Esophagus muscularis mucosa (tissue), 4 donors: Measurements from ENCODE around the gene IL10. TPM values are rescaled to one million over a fixed set of nuclear protein-coding genes. Genes with fewer than 3 reads are reported as not detected.

ENCODE experiments used
- DNase-seq: peaks from one replicate; pipeline ENCODE4 v3.0.0-alpha.2; 2017; ENCODE audit errors: extremely low spot score
- H3K27ac ChIP-seq, 4 donors: fragments of 200-600 bp; sonication (generic); replicated peaks in 1 of 4; 1 replicate in 3 of 4; 2 replicates in 1 of 4; pipeline ENCODE4 v1.5.1; 2016 to 2019; ENCODE audit warnings: mild to moderate bottlenecking in 1 of 4
- H3K27me3 ChIP-seq, 4 donors: fragments of 200-600 bp; sonication (generic); one replicate each; pipeline versions ENCODE4 v1.5.1 to v1.6.0; 2016 to 2019
- H3K36me3 ChIP-seq, 4 donors: fragments of 200-600 bp; sonication (generic); one replicate each; pipeline ENCODE4 v1.5.1; 2016 to 2019
- H3K4me1 ChIP-seq, 4 donors: fragments of 200-600 bp; sonication (generic); one replicate each; pipeline ENCODE4 v1.5.1; 2016 to 2019
- H3K4me3 ChIP-seq, 4 donors: fragments of 200-600 bp; sonication (generic); 1 replicate in 2 of 4; 2 replicates in 2 of 4; pipeline ENCODE4 v1.5.1; 2016 to 2019; ENCODE audit warnings: mild to moderate bottlenecking in 4 of 4, moderate library complexity in 1 of 4
- H3K9me3 ChIP-seq, 4 donors: fragments of 200-600 bp; sonication (generic); 1 replicate in 3 of 4; 2 replicates in 1 of 4; pipeline ENCODE4 v1.5.1; 2016 to 2019
- EP300 ChIP-seq: sonication (generic); formaldehyde crosslinking; IDR thresholded peaks from one replicate; pipeline ENCODE4 v1.6.1; 2017; ENCODE audit warnings: antibody characterized with exemption
- POLR2A ChIP-seq: fragments of 450-650 bp; IDR thresholded peaks from one replicate; pipeline ENCODE4 v1.6.1; 2017; ENCODE audit warnings: antibody characterized with exemption, moderate library complexity, mild to moderate bottlenecking, low read depth
- POLR2AphosphoS5 ChIP-seq, 2 donors: sonication (generic); formaldehyde crosslinking; IDR thresholded peaks; one replicate each; pipeline ENCODE4 v1.6.1; 2017; ENCODE audit warnings: antibody characterized with exemption in 2 of 2
- WGBS: methylation state at CpG from one replicate; pipeline ENCODE4 v1.1.5; 2018; 5-methylcytosine and 5-hydroxymethylcytosine counted together
- intact Hi-C: fragments of 100-400 bp; cut with DNase I; formaldehyde crosslinking; loops from one replicate; pipeline ENCODE4 v1.15.1; 2023
- total RNA-seq, 4 donors: library from RNA; depleted of rRNA; stranded (reverse); fragments of >200 nt; gene quantifications; one replicate each; pipeline versions ENCODE4 v1.1.0 to v1.2.1, GENCODE V29; 2016
- TF ChIP-seq, protein P1 (sequence below), 3 experiments: fragments of 200-600 bp in 2 of 3; fragments of 450-650 bp in 1 of 3; sonication (generic) in 2 of 3; IDR thresholded peaks; one replicate each; pipeline ENCODE4 v1.5.1; 2017 to 2019; ENCODE audit warnings: antibody characterized with exemption in 3 of 3, mild to moderate bottlenecking in 2 of 3, moderate library complexity in 1 of 3

The IL10 gene
- total RNA-seq, 4 donors from 2014 or later: 0.83 to 5.1 (median 3.5) TPM

GRCh38 chr1:206739411-206740076 is 32.8 kb downstream of the IL10 start:
- intact Hi-C loops: loop anchor here (10.0 kb wide), 1 partner anchor 335 kb away; no protein-coding TSS in a partner anchor
- H3K9me3 ChIP-seq: no peaks in the 10 kb centered on the region

DNA sequence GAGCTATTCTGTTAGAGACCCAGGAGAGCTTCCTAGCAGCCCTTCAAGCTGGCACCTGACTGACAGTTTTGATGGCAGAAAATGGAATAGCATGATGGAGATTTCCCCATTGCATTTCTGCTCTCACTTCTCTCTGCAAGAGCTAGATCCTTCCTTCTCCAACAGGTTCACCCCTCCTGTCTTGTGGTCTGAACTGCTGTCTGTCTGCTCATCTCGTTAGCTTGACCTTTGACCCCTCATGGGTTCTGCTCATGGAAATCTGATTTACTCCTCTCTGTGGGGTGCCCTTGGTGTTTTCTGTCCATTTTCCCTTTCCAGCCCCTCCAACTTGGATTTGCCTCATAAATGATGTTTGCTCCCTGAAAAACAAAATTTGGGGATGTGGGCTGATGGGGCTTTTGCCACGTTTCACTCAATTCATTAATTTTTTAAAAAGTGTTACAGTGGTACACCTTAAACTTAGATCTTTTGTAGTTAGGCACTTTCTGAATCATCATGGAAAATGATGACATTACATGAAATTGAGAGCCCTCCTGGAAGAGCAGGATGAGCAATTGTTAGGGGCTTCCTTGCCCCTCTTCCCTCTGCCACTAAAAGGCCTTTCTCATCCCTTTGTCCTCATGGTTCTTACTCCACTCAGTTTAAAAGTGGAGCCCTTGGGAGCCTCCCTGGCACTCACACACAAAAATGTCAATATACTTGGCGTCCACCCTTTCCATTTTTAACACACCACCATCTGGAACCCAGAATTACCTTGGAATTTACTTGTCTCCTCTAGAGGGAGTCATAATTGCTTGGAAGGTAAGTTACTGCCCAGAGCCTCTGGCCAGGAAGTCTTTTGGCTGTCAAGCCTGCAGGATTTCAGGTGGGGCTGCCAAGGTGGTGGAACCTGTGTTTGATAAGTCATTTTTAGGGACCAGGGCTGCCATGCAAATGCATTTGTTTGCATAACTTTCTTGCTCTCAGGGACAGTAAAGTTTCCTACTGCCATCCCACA is 33.6 kb downstream of the IL10 start:
- H3K27me3 ChIP-seq: no peaks in the 10 kb centered on the region
- no peak for DNase-seq
- 67% methylated on average over 3 of the region's 3 CpGs for WGBS
- no peak overlapping the region for H3K4me3 ChIP-seq
- TF ChIP-seq, protein P1, sequence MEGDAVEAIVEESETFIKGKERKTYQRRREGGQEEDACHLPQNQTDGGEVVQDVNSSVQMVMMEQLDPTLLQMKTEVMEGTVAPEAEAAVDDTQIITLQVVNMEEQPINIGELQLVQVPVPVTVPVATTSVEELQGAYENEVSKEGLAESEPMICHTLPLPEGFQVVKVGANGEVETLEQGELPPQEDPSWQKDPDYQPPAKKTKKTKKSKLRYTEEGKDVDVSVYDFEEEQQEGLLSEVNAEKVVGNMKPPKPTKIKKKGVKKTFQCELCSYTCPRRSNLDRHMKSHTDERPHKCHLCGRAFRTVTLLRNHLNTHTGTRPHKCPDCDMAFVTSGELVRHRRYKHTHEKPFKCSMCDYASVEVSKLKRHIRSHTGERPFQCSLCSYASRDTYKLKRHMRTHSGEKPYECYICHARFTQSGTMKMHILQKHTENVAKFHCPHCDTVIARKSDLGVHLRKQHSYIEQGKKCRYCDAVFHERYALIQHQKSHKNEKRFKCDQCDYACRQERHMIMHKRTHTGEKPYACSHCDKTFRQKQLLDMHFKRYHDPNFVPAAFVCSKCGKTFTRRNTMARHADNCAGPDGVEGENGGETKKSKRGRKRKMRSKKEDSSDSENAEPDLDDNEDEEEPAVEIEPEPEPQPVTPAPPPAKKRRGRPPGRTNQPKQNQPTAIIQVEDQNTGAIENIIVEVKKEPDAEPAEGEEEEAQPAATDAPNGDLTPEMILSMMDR (IDR thresholded peaks at IDR 0.05): peak in 1 of 3 experiments; percentile 24
- TF ChIP-seq POLR2AphosphoS5 (IDR thresholded peaks at IDR 0.05): no peak
- intact Hi-C loops: loop anchor here (10.0 kb wide), 1 partner anchor 336 kb away; no protein-coding TSS in a partner anchor
- no peaks in the 10 kb centered on the region for H3K9me3 ChIP-seq
- H3K4me1 ChIP-seq: peaks cover 19 to 41% (median 33%) of the 10 kb centered on the region in 4 donors
- no peak overlapping the region for H3K27ac ChIP-seq
- H3K36me3 ChIP-seq: peaks cover 8 to 24% (median 20%) of the 10 kb centered on the region in 4 donors

More at GRCh38 chr1:206739411-206740076, 32.8 kb downstream of the IL10 start:
- TF ChIP-seq POLR2AphosphoS5 (IDR thresholded peaks at IDR 0.05) (peak in 1 of 2 donors; percentile 9), EP300 (no peak)
- DNase-seq: no peak
- WGBS: 44% methylated on average over 5 of the region's 5 CpGs
- H3K36me3 ChIP-seq: peaks cover 8 to 15% (median 11%) of the 10 kb centered on the region in 4 donors
- no peak overlapping the region for H3K4me3 ChIP-seq
- H3K4me1 ChIP-seq: peaks cover 19 to 36% (median 32%) of the 10 kb centered on the region in 4 donors
- H3K27ac ChIP-seq: no peak overlapping the region
- H3K27me3 ChIP-seq: no peaks in the 10 kb centered on the region

DNA sequence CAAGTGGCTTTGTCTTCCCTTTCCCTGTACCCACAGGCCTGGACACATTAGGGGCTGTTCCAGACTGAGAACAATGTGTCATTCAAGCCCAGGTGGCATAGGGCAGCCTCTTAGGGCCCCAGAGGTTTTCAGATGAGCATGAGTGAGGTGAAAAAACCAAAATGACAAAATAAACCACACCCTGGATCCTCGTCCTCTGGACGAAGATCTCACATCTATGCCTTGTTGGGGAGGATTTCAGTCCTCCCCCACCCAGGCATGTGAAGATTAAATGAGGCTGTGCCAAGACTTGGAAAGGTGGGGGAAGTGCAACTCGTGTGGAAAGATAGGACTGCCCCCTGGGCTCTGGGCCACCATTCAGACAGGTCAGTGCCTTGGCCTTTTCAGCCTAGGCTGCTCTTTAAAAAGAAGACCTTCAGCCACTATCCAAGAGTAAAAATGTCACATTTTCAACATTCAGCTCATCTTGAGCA is 34.5 kb downstream of the IL10 start:
- 31% methylated on average over 3 of the region's 3 CpGs for WGBS
- peaks cover 14 to 33% (median 29%) of the 10 kb centered on the region in 4 donors for H3K36me3 ChIP-seq
- peak overlapping the region in 1 of 4 donors; percentile 37 for H3K27ac ChIP-seq
- TF ChIP-seq POLR2A (no peak), POLR2AphosphoS5 (IDR thresholded peaks at IDR 0.05) (no peak), EP300 (no peak)
- TF ChIP-seq, protein P1 (IDR thresholded peaks at IDR 0.05): no peak
- intact Hi-C loops: loop anchor here (10.0 kb wide), 1 partner anchor 337 kb away; no protein-coding TSS in a partner anchor
- no peaks in the 10 kb centered on the region for H3K27me3 ChIP-seq
- no peak overlapping the region for H3K4me3 ChIP-seq
- no peaks in the 10 kb centered on the region for H3K9me3 ChIP-seq
- H3K4me1 ChIP-seq: peaks cover 19 to 41% (median 35%) of the 10 kb centered on the region in 4 donors
- no peak for DNase-seq

GRCh38 chr1:206736878-206737728 is 35.2 kb downstream of the IL10 start:
- Histone ChIP-seq H3K36me3 (peaks cover 20 to 39% (median 36%) of the 10 kb centered on the region in 4 donors), H3K4me3 (no peak overlapping the region), H3K4me1 (peaks cover 19 to 41% (median 35%) of the 10 kb centered on the region in 4 donors), H3K9me3 (no peaks in the 10 kb centered on the region), H3K27ac (peak overlapping the region in 1 of 4 donors; percentile 37), H3K27me3 (no peaks in the 10 kb centered on the region)
- no peak for DNase-seq
- intact Hi-C loops: loop anchor here (10.0 kb wide), 1 partner anchor 338 kb away; no protein-coding TSS in a partner anchor
- WGBS: 85% methylated on average over 14 of the region's 14 CpGs
- TF ChIP-seq POLR2A (no peak), EP300 (no peak), POLR2AphosphoS5 (IDR thresholded peaks at IDR 0.05) (no peak)
- TF ChIP-seq, protein P1 (IDR thresholded peaks at IDR 0.05): no peak
